Endothelial cell of umbilical vein (primary cell): ENCODE results near the gene UBE2D2. TPM values are rescaled to one million over a fixed set of nuclear protein-coding genes. Genes with fewer than 3 reads are reported as not detected.

Source experiments
- BruUV-seq: library from RNA; stranded (reverse); fragments of 400-500 nt; replicated peaks from 2 replicates; lab custom pipeline; 2021; lab: Mats Ljungman, UMichigan
- CTCF ChIA-PET: fragments of 300-600, 350-600 bp; sonication (Branson Sonifier 250); formaldehyde crosslinking; loops from one replicate; lab custom pipeline; 2021; ENCODE audit warnings: antibody characterized with exemption, inconsistent platforms; lab: Charles Lee
- POLR2A ChIA-PET: fragments of 300-600, 350-600 bp; sonication (Branson Sonifier 250); formaldehyde crosslinking; loops from one replicate; lab custom pipeline; 2021; ENCODE audit warnings: antibody characterized with exemption, inconsistent platforms; lab: Charles Lee
- DNase-seq: peaks from one replicate; pipeline ENCODE4 v3.0.0-alpha.2; 2011; ENCODE audit warnings: low read depth, low spot score
- FAIRE-seq: peaks from 2 replicates; lab custom pipeline; 2011; peaks lifted over from hg19 to GRCh38; lab: Jason Lieb, UNC
- H2AFZ ChIP-seq: 2 replicates; pipeline ENCODE4 v1.6.0; 2012; ENCODE audit warnings: low read depth, low read length, control low read depth, inconsistent platforms
- H3K27ac ChIP-seq: 2 replicates; pipeline ENCODE4 v1.5.1; 2011; ENCODE audit warnings: low read depth, mild to moderate bottlenecking, control low read depth, low read length, moderate library complexity; ENCODE audit not compliant: insufficient read depth
- H3K27me3 ChIP-seq, 2 experiments: 2 replicates each; pipeline versions ENCODE4 v1.6.0 to v1.6.1; 2011; ENCODE audit warnings: low read length in 2 of 2, mixed read lengths in 1 of 2; ENCODE audit not compliant: control insufficient read depth in 2 of 2, insufficient read depth in 2 of 2
- H3K36me3 ChIP-seq, 2 experiments: 2 replicates in 1 of 2; 3 replicates in 1 of 2; pipeline ENCODE4 v1.5.1; 2011; ENCODE audit warnings: low read length in 2 of 2, mild to moderate bottlenecking in 1 of 2, moderate library complexity in 1 of 2; ENCODE audit not compliant: control insufficient read depth in 2 of 2, insufficient read depth in 2 of 2; ENCODE audit errors: extremely low read depth in 1 of 2
- H3K4me1 ChIP-seq: 3 replicates; pipeline ENCODE4 v1.5.1; 2011; ENCODE audit warnings: mild to moderate bottlenecking, low read length; ENCODE audit not compliant: control insufficient read depth, insufficient read depth; ENCODE audit errors: extremely low read depth
- H3K4me2 ChIP-seq: 2 replicates; pipeline ENCODE4 v1.6.1; 2011; ENCODE audit warnings: low read length, control low read depth, mixed read lengths; ENCODE audit not compliant: insufficient read depth
- H3K4me3 ChIP-seq, 3 experiments: fragments of 200-600 bp in 1 of 3; sonication (generic), shearing (Covaris generic) in 1 of 3; replicated peaks in 1 of 3; 2 replicates each; pipeline ENCODE4 v1.5.1; 2011 to 2016; ENCODE audit warnings: control low read depth in 3 of 3, low read length in 3 of 3, mild to moderate bottlenecking in 2 of 3, inconsistent platforms in 1 of 3, low read depth in 1 of 3, moderate library complexity in 1 of 3; ENCODE audit not compliant: insufficient read depth in 1 of 3
- H3K79me2 ChIP-seq: 2 replicates; pipeline ENCODE4 v1.6.0; 2012; ENCODE audit warnings: low read length, inconsistent platforms; ENCODE audit not compliant: control insufficient read depth, insufficient read depth
- H3K9ac ChIP-seq: replicated peaks from 2 replicates; pipeline ENCODE3; 2011; ENCODE audit warnings: low read length, control low read depth; ENCODE audit not compliant: insufficient read depth; ENCODE audit errors: extremely low read depth
- H3K9me1 ChIP-seq: replicated peaks from 3 replicates; pipeline ENCODE4 v1.6.0; 2011; ENCODE audit warnings: mild to moderate bottlenecking, low read length; ENCODE audit not compliant: control insufficient read depth, insufficient read depth; ENCODE audit errors: extremely low read depth
- H3K9me3 ChIP-seq: replicated peaks from 2 replicates; pipeline ENCODE4 v1.5.1; 2012; ENCODE audit warnings: low read length, inconsistent platforms; ENCODE audit not compliant: control insufficient read depth, insufficient read depth
- H4K20me1 ChIP-seq: replicated peaks from 2 replicates; pipeline ENCODE3; 2011; ENCODE audit warnings: mild to moderate bottlenecking, low read length; ENCODE audit not compliant: control insufficient read depth, insufficient read depth; ENCODE audit errors: extremely low read depth
- CTCF ChIP-seq, 2 donors: IDR thresholded peaks; 1 replicate in 1 of 2; 2 replicates in 1 of 2; pipeline ENCODE4 v1.5.1; 2011; ENCODE audit warnings: low read length in 2 of 2, mild to moderate bottlenecking in 2 of 2, moderate library complexity in 2 of 2, control low read depth in 1 of 2, inconsistent platforms in 1 of 2, low read depth in 1 of 2; ENCODE audit not compliant: insufficient read depth in 1 of 2; ENCODE audit errors: extremely low read depth in 1 of 2
- EZH2 ChIP-seq: IDR thresholded peaks from 2 replicates; pipeline ENCODE4 v1.6.1; 2012; ENCODE audit warnings: borderline replicate concordance, low read depth, mild to moderate bottlenecking, moderate library complexity, low read length, inconsistent platforms; ENCODE audit not compliant: severe bottlenecking
- GATA2 ChIP-seq: IDR thresholded peaks from 2 replicates; pipeline ENCODE4 v1.7.0; 2011; ENCODE audit warnings: low read depth, mild to moderate bottlenecking, moderate library complexity, mixed read lengths, low read length; ENCODE audit not compliant: insufficient read length, insufficient read depth
- JUN ChIP-seq: IDR thresholded peaks from 2 replicates; pipeline ENCODE4 v1.6.1; 2011; ENCODE audit warnings: borderline replicate concordance, low read depth; ENCODE audit not compliant: insufficient read length, insufficient read depth
- MYC ChIP-seq: IDR thresholded peaks from one replicate; pipeline ENCODE4 v1.6.1; 2011; ENCODE audit warnings: mild to moderate bottlenecking, low read depth, low read length
- POLR2AphosphoS5 ChIP-seq: IDR thresholded peaks from 2 replicates; pipeline ENCODE4 v1.6.1; 2012; ENCODE audit warnings: low read depth, mild to moderate bottlenecking, control low read depth, low read length, moderate library complexity; ENCODE audit not compliant: insufficient read depth
- dilution Hi-C: fragments of 300-500 bp; cut with MboI; formaldehyde crosslinking; loops from one replicate; pipeline ENCODE4 v1.15.0; 2019; ENCODE audit warnings: low sequenced_read_pairs; ENCODE audit not compliant: extremely low pct_ligation_motif_present
- intact Hi-C: fragments of 100-400 bp; cut with micrococcal nuclease; formaldehyde crosslinking; loops from one replicate; pipeline ENCODE4 v1.10.0; 2022
- polyA plus RNA-seq, 4 experiments: library from polyadenylated mRNA; depleted of rRNA in 3 of 4; stranded (reverse) in 3 of 4; unstranded in 1 of 4; fragments of >200 nt; gene quantifications; 2 replicates each; pipeline versions ENCODE4 v1.2.1 to v1.2.3, GENCODE V29; 2011 to 2012; ENCODE audit warnings: missing spikeins in 1 of 4
- total RNA-seq: library from RNA; stranded (reverse); gene quantifications from 2 replicates; pipeline ENCODE4 v1.2.3, GENCODE V29; 2021

UBE2D2 gene
- total and polyA plus RNA-seq, 2 donors (not counting 3 experiments of a cell fraction or from before 2014, with no cell fraction given) = 45.0 to 156 TPM

GRCh38 chr5:139638736-139639618, 77.8 kb downstream of the UBE2D2 start:
- no peak overlapping the region for H2AFZ ChIP-seq
- no TSS peak for BruUV-seq
- H3K36me3 ChIP-seq = no peaks in the 10 kb centered on the region
- no peak for DNase-seq
- dilution Hi-C loops = no loop called here
- TF ChIP-seq MYC (no peak), EZH2 (no peak), GATA2 (no peak), JUN (no peak), CTCF (IDR thresholded peaks at IDR 0.05; ENCODE audit: extremely low read depth in 1 of 2, insufficient read depth in 1 of 2, low read depth in 1 of 2, low read length in 2 of 2) (no peak), POLR2AphosphoS5 (no peak)
- H3K27ac ChIP-seq = no peak overlapping the region
- FAIRE-seq = no peak
- no peaks in the 10 kb centered on the region for H3K9me1 ChIP-seq
- no peak overlapping the region for H3K9ac ChIP-seq
- H3K4me3 ChIP-seq = no peak overlapping the region
- ChIA-PET CTCF (interaction anchor here (1.6 to 10.3 kb wide), 5 partner anchors 11 to 128 kb away, joined by 6 to 240 read pairs (median 29); partner anchors contain the start of gene CXXC5), POLR2A (no interaction called here)
- H3K9me3 ChIP-seq = no peaks in the 10 kb centered on the region
- intact Hi-C loops = no loop called here
- peaks cover 22% of the 10 kb centered on the region for H3K4me1 ChIP-seq
- no peaks in the 10 kb centered on the region for H3K79me2 ChIP-seq
- peaks cover 2% of the 10 kb centered on the region for H4K20me1 ChIP-seq
- no peaks in the 10 kb centered on the region for H3K27me3 ChIP-seq
- H3K4me2 ChIP-seq = no peak overlapping the region
